D721Med (cell line): ENCODE data around the gene ETV6.

ENCODE experiments used
- DNase-seq: peaks from one replicate; pipeline ENCODE4 v3.0.0; 2011; ENCODE audit warnings: low spot score; ENCODE audit not compliant: insufficient read length
- FAIRE-seq: peaks from 2 replicates; lab custom pipeline; 2011; peaks lifted over from hg19 to GRCh38; lab: Jason Lieb, UNC
- TF ChIP-seq, protein P1 (sequence below): IDR thresholded peaks from 2 replicates; pipeline ENCODE4 v1.5.1; 2012; ENCODE audit warnings: mild to moderate bottlenecking, control low read depth; ENCODE audit not compliant: insufficient read depth; ENCODE audit errors: missing control alignments

The ETV6 gene

DNA sequence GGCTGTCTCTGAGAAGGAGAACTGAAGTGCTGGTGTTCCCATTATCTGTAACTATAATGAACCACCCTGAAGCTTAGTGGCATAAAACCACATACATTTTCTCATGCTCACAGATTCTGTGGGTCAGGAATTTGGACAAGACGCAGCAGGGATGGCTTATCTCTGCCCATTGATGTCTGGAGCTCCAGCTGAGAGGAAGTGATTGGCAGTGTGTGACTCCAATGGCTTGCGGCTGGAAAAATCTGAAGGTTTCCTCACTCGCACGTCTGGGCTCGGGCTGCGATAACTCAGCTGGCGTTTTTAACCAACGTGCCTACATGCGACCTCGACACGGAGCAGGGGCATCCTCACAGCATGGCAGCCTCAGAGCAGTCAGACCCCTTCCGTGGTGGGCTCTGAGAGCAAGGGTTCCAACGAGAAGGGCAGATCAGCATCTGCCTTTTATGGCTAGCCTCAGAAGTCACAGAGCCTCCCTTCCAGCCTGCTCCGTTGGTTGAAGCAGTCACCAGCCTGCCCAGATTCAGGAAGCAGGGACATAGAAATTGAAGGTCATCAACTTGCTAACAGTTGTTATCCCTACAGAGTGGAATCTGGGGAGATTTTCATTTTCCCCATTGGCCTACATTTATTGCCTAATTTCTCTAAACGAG lies 277.9 kb downstream of the ETV6 start:
- TF ChIP-seq, protein P1, sequence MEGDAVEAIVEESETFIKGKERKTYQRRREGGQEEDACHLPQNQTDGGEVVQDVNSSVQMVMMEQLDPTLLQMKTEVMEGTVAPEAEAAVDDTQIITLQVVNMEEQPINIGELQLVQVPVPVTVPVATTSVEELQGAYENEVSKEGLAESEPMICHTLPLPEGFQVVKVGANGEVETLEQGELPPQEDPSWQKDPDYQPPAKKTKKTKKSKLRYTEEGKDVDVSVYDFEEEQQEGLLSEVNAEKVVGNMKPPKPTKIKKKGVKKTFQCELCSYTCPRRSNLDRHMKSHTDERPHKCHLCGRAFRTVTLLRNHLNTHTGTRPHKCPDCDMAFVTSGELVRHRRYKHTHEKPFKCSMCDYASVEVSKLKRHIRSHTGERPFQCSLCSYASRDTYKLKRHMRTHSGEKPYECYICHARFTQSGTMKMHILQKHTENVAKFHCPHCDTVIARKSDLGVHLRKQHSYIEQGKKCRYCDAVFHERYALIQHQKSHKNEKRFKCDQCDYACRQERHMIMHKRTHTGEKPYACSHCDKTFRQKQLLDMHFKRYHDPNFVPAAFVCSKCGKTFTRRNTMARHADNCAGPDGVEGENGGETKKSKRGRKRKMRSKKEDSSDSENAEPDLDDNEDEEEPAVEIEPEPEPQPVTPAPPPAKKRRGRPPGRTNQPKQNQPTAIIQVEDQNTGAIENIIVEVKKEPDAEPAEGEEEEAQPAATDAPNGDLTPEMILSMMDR, result no peak
- no peak for DNase-seq
- no peak for FAIRE-seq

DNA sequence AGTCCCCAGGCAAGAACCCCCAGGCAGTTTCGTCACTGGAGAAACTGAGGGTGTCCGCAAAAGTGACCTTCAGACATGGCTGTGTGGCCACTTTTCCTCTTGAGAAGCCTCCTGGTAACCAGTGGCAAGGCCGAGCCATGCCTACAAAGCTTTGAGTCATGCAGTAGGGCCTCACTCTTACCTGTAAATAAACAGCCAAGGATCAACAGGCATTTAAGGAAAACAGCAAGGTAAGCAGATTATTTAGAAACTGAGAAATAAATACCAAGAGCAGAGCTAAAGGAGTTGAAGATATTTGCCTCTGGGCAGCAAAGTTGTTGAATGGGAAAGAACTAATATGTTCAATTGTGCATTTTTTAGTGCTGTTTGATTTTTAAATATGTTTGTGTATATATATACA lies 280.2 kb downstream of the ETV6 start:
- TF ChIP-seq, protein P1, result no peak
- FAIRE-seq, result no peak

DNA sequence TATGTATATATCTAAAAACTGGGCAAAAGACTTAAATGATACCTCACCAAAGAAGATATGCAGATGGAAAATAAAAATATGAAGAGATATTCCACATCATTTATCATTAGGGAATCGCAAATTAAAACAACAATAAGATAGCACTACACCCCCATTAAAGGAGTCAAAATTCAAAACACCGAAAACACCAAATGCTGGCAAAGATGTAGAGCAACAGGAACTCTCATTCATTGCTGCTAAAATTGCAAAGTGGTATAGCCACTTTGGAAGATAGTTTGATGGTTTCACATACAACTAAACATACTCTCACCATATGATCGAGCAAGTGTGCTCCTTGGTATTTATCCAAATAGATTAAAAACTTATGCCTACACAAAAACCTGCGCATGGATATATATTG lies 289.7 kb downstream of the ETV6 start:
- FAIRE-seq, result no peak
- DNase-seq, result no peak
- TF ChIP-seq, protein P1, result no peak

More for the DNA sequence above, 280.2 kb downstream of the ETV6 start:
- no peak for DNase-seq

DNA sequence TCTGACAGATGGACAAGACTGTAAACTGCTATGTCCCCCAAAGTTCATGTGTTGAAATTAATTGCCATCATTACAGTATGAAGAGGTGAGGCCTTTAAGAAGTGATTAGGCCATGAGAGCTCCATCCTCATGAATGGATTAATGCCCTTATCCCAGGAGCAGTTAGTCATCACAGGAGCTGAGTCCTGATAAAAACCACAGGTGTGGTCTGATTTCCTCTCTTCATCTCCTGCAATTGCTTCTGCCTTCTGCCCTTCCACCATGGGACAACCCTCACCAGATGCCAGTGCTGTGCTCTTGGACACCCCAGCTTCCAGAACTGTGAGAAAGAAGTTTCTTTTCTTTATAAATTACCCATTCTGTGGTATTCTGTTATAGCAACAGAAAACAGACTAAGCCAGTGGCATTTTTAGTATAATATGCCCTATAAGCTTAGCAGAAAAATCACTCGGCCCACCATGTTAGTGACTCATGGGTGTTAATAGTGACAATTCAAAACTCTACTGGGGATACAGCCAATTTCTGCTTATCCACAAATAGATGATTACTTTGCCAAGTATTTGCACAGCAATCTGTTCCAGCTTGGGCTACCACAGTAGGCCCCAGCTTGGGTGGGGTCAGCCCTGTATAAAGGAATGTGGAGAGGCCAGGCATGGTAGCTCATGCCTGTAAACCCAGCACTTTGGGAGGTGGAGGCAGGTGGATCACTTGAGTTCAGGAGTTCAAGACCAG lies 292.3 kb downstream of the ETV6 start:
- TF ChIP-seq, protein P1, result no peak
- FAIRE-seq (no peak), DNase-seq (no peak)

DNA sequence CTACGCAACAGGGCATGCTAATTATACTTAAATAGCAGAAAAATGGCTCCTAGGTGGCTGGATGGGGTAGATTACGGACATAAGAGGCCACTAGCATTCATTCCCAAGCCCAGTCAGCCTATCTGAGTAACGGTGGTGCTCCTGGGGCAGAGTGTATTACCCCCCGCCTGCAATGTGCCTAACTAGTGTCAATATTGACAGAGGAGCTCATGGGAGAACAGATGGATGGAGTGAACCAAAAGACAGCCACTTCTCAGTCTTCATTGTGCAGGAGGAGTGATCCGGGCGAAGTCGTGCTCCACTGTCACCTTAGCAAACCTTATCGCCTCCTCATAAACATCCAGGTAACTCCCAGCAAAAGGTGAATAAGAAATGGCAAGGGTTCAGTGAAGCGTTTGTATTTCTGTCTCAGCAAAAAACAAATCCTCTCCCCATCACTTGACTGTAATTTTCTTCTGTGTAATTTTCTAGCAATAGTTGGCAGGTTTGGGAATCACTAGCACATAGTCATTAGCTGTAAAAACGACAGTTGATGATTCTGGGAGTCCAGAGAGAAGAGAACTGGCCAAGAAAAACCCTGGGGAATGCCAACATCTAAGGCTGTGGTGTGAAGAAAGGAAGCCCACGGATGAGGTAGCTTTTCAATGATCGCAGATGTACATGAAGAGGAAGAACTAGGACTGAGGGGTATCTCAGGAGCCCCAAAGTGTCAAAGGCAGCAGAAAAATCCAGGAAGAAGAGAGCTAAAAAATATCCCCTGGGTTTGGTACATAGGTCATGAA lies 294.6 kb downstream of the ETV6 start:
- no peak for FAIRE-seq
- TF ChIP-seq, protein P1, result no peak

More for the DNA sequence above, 294.6 kb downstream of the ETV6 start:
- no peak for DNase-seq
